Myometrial cell (primary cell): ENCODE measurements around the gene C11orf58. TPM values are rescaled to one million over a fixed set of nuclear protein-coding genes. Genes with fewer than 3 reads are reported as not detected.

Experiments used
- total RNA-seq: library from RNA; depleted of rRNA; stranded (reverse); fragments of >200 nt; gene quantifications from 2 replicates; pipeline ENCODE4 v1.2.3, GENCODE V29; 2015

C11orf58 gene
- total RNA-seq = 122 and 146 TPM in 2 replicates

DNA sequence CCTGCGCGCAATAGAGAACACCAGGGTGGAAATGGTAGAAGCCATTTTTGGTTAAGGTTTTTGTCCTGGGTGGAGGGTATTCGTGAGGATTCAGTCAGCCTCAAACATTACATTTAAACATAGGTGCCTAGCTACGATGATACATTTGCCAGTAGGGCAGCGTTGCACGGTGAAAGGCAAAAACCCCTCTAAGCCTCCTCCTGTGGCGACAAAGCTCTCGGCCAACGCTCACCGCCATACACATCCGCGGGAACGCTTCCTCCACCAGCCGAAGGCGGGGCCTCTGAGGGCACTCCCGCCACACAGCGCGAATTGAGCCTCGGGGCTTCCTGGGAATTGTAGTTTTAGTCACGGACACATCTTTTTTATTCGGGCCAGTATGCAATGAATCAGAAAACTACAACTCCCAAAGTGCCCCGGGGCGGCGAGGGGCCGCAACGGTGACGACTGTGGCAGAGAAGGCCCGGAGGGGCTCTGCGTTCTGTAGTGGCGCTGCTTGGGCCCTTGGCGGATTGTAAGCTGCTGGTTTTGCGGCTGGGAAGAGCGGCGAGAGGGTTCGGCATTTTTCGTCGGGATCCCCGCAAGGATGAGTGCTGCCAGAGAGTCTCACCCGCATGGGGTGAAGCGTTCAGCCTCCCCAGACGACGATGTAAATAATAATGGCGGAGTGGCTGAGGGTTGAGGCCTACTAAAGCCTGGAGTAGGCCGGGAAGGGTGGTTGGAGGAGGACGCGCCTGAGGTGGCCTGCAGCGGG, at the start of gene C11orf58:
C11orf58 (plus strand) TSS at position 455 of the 754 bp plus-strand sequence; CDS start at position 587, 132 bp downstream.

